GM10847 (cell line): Measurements from ENCODE around the gene DDX3X.

Experiments
- POLR2A ChIP-seq: IDR thresholded peaks from 2 replicates; pipeline ENCODE4 v1.6.1; 2011; ENCODE audit not compliant: insufficient read length; ENCODE audit errors: extremely low read depth

Gene DDX3X

GRCh38 chrX:41344053-41344452, 10.1 kb downstream of the DDX3X start:
- TF ChIP-seq POLR2A: no peak

- TF ChIP-seq POLR2A: no peak
Measured at GRCh38 chrX:41347186-41347585, 13.2 kb downstream of the DDX3X start.

- TF ChIP-seq POLR2A: no peak
Measured at GRCh38 chrX:41348551-41348950, 14.6 kb downstream of the DDX3X start.

GRCh38 chrX:41350150-41350975, 16.4 kb downstream of the DDX3X start:
- no peak for TF ChIP-seq POLR2A

GRCh38 chrX:41350976-41351569, 17.1 kb downstream of the DDX3X start:
- TF ChIP-seq POLR2A: no peak

GRCh38 chrX:41351923-41352322, 18.0 kb downstream of the DDX3X start:
- no peak for TF ChIP-seq POLR2A

GRCh38 chrX:41352329-41352838, 18.4 kb downstream of the DDX3X start:
- TF ChIP-seq POLR2A: no peak

- no peak for TF ChIP-seq POLR2A
Measured at GRCh38 chrX:41353985-41354384, 20.0 kb downstream of the DDX3X start.

- no peak for TF ChIP-seq POLR2A
Measured at GRCh38 chrX:41369152-41369551, 35.2 kb downstream of the DDX3X start.

GRCh38 chrX:41373989-41374606, 40.1 kb downstream of the DDX3X start:
- TF ChIP-seq POLR2A: no peak

- no peak for TF ChIP-seq POLR2A
Measured at GRCh38 chrX:41377624-41378023, 43.7 kb downstream of the DDX3X start.

GRCh38 chrX:41381685-41382084, 47.7 kb downstream of the DDX3X start:
- no peak for TF ChIP-seq POLR2A

GRCh38 chrX:41382714-41383645, 49.0 kb downstream of the DDX3X start:
- TF ChIP-seq POLR2A: no peak

- no peak for TF ChIP-seq POLR2A
Measured at GRCh38 chrX:41384051-41384705, 50.2 kb downstream of the DDX3X start.
